Measurements from ENCODE around the gene GPR149. TPM values are rescaled to one million over a fixed set of nuclear protein-coding genes. Genes with fewer than 3 reads are reported as not detected.

GPR149 gene
- total RNA-seq, 1 donor from 2014 or later, result not detected

GRCh38 chr3:154338570-154338969, 91.4 kb downstream of the GPR149 start:
- no peaks in the 10 kb centered on the region for H3K4me1 Mint-ChIP-seq (ENCODE audit: unreplicated experiment)
- no peak for TF ChIP-seq CTCF (IDR thresholded peaks at IDR 0.05; ENCODE audit: unreplicated experiment)
- H3K4me3 Mint-ChIP-seq (ENCODE audit: unreplicated experiment), result no peak overlapping the region
- H3K9me3 Mint-ChIP-seq (ENCODE audit: unreplicated experiment), result no peaks in the 10 kb centered on the region
- H3K27ac Mint-ChIP-seq (ENCODE audit: unreplicated experiment), result no peak overlapping the region
- DNase-seq (ENCODE audit: low spot score), result no peak
- peaks cover under 1% of the 10 kb centered on the region for H3K27me3 Mint-ChIP-seq (ENCODE audit: unreplicated experiment)
- H3K36me3 Mint-ChIP-seq (ENCODE audit: low read depth, unreplicated experiment), result no peaks in the 10 kb centered on the region

GRCh38 chr3:154338008-154338407, 92.0 kb downstream of the GPR149 start:
- Mint-ChIP-seq H3K36me3 (ENCODE audit: low read depth, unreplicated experiment) (no peaks in the 10 kb centered on the region), H3K4me1 (ENCODE audit: unreplicated experiment) (no peaks in the 10 kb centered on the region), H3K27me3 (ENCODE audit: unreplicated experiment) (peaks cover 2% of the 10 kb centered on the region), H3K9me3 (ENCODE audit: unreplicated experiment) (no peaks in the 10 kb centered on the region), H3K27ac (ENCODE audit: unreplicated experiment) (no peak overlapping the region), H3K4me3 (ENCODE audit: unreplicated experiment) (no peak overlapping the region)
- no peak for DNase-seq (ENCODE audit: low spot score)
- no peak for TF ChIP-seq CTCF (IDR thresholded peaks at IDR 0.05; ENCODE audit: unreplicated experiment)

- peaks cover 4% of the 10 kb centered on the region for H3K4me1 Mint-ChIP-seq (ENCODE audit: unreplicated experiment)
- H3K27ac Mint-ChIP-seq (ENCODE audit: unreplicated experiment), result no peak overlapping the region
- H3K27me3 Mint-ChIP-seq (ENCODE audit: unreplicated experiment), result peaks cover 4% of the 10 kb centered on the region
- no peaks in the 10 kb centered on the region for H3K9me3 Mint-ChIP-seq (ENCODE audit: unreplicated experiment)
- DNase-seq (ENCODE audit: low spot score), result no peak
- TF ChIP-seq CTCF (IDR thresholded peaks at IDR 0.05; ENCODE audit: unreplicated experiment), result peak; percentile 73
- H3K4me3 Mint-ChIP-seq (ENCODE audit: unreplicated experiment), result no peak overlapping the region
- no peaks in the 10 kb centered on the region for H3K36me3 Mint-ChIP-seq (ENCODE audit: low read depth, unreplicated experiment)
These were observed 95.0 kb downstream of the GPR149 start for GRCh38 chr3:154334973-154335420.

GRCh38 chr3:154327871-154328270, 102.1 kb downstream of the GPR149 start:
- H3K4me1 Mint-ChIP-seq (ENCODE audit: unreplicated experiment), result peaks cover 13% of the 10 kb centered on the region
- no peaks in the 10 kb centered on the region for H3K36me3 Mint-ChIP-seq (ENCODE audit: low read depth, unreplicated experiment)
- H3K9me3 Mint-ChIP-seq (ENCODE audit: unreplicated experiment), result no peaks in the 10 kb centered on the region
- peaks cover 7% of the 10 kb centered on the region for H3K27me3 Mint-ChIP-seq (ENCODE audit: unreplicated experiment)
- no peak for TF ChIP-seq CTCF (IDR thresholded peaks at IDR 0.05; ENCODE audit: unreplicated experiment)
- no peak for DNase-seq (ENCODE audit: low spot score)
- H3K27ac Mint-ChIP-seq (ENCODE audit: unreplicated experiment), result no peak overlapping the region
- H3K4me3 Mint-ChIP-seq (ENCODE audit: unreplicated experiment), result no peak overlapping the region

- Mint-ChIP-seq H3K9me3 (ENCODE audit: unreplicated experiment) (no peaks in the 10 kb centered on the region), H3K4me1 (ENCODE audit: unreplicated experiment) (peaks cover 17% of the 10 kb centered on the region), H3K36me3 (ENCODE audit: low read depth, unreplicated experiment) (no peaks in the 10 kb centered on the region), H3K27ac (ENCODE audit: unreplicated experiment) (peak overlapping the region; percentile 93), H3K27me3 (ENCODE audit: unreplicated experiment) (peaks cover 5% of the 10 kb centered on the region), H3K4me3 (ENCODE audit: unreplicated experiment) (peak overlapping the region; percentile 93)
- DNase-seq (ENCODE audit: low spot score), result no peak
- TF ChIP-seq CTCF (IDR thresholded peaks at IDR 0.05; ENCODE audit: unreplicated experiment), result no peak
These were observed 105.1 kb downstream of the GPR149 start for GRCh38 chr3:154324919-154325318.

Measured in endothelial cell (in vitro differentiated cells).